ENCODE measurements around the gene DPF3. TPM values are rescaled to one million over a fixed set of nuclear protein-coding genes. Genes with fewer than 3 reads are reported as not detected.

Gene DPF3
- total RNA-seq, 2 donors from 2014 or later: 11.0 TPM; not detected in 1

DNA sequence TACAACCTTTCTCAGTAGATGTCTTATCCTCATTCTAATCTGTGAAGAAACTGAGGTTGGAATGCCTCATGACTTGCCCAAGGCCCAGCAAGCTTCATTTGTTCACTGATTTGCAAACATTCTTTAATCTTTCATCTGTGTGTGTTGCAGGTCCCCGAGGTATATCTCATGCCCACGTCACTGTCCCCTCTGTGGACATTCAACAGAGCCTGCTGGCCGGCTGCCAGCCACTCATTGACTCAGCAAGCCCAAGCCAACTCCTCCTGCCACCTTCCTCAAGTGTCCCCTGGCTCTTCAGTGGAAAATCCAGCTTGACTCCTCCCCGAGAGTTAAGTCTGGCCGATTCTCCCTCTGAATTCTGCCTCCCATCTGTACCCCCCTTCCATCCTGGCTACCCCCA lies 30.4 kb upstream of the DPF3 start:
- intact Hi-C loops (cut with DNase I): no loop called here
- TF ChIP-seq, protein P1, sequence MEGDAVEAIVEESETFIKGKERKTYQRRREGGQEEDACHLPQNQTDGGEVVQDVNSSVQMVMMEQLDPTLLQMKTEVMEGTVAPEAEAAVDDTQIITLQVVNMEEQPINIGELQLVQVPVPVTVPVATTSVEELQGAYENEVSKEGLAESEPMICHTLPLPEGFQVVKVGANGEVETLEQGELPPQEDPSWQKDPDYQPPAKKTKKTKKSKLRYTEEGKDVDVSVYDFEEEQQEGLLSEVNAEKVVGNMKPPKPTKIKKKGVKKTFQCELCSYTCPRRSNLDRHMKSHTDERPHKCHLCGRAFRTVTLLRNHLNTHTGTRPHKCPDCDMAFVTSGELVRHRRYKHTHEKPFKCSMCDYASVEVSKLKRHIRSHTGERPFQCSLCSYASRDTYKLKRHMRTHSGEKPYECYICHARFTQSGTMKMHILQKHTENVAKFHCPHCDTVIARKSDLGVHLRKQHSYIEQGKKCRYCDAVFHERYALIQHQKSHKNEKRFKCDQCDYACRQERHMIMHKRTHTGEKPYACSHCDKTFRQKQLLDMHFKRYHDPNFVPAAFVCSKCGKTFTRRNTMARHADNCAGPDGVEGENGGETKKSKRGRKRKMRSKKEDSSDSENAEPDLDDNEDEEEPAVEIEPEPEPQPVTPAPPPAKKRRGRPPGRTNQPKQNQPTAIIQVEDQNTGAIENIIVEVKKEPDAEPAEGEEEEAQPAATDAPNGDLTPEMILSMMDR (IDR thresholded peaks at IDR 0.05): no peak
- TF ChIP-seq POLR2A (IDR thresholded peaks at IDR 0.05): no peak
- no peak for TF ChIP-seq POLR2AphosphoS5 (IDR thresholded peaks at IDR 0.05)
- H3K36me3 ChIP-seq: no peaks in the 10 kb centered on the region
- no peak overlapping the region for H3K4me3 ChIP-seq
- no peaks in the 10 kb centered on the region for H3K9me3 ChIP-seq
- H3K27me3 ChIP-seq (replicated peaks; ENCODE audit: insufficient read depth): no peaks in the 10 kb centered on the region
- no peak for DNase-seq (ENCODE audit: low spot score)
- H3K27ac ChIP-seq: no peak overlapping the region
- 40% methylated on average over 5 of the region's 5 CpGs for WGBS
- H3K4me1 ChIP-seq (replicated peaks): no peaks in the 10 kb centered on the region

DNA sequence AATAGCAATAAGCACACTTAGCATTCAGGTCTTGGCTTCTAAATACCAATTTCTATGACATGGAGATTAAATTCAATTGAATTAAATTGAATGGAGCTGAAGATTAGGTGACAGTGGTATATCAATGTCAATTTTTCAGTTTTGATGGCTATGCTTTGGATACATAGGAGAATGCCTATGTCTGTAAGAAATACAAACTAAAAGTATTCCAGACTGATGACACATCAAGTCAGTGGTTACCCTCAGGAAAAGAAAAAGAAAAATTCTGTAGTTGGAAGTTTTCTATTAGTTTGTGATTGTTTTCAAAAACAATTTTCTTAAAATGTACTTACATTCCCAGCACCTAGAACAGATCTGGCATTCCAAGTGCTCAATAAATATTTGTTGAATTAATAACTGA lies 27.5 kb upstream of the DPF3 start:
- Histone ChIP-seq H3K4me1 (replicated peaks) (no peaks in the 10 kb centered on the region), H3K9me3 (no peaks in the 10 kb centered on the region), H3K27me3 (replicated peaks; ENCODE audit: insufficient read depth) (no peaks in the 10 kb centered on the region), H3K36me3 (no peaks in the 10 kb centered on the region), H3K4me3 (no peak overlapping the region), H3K27ac (no peak overlapping the region)
- TF ChIP-seq POLR2AphosphoS5 (IDR thresholded peaks at IDR 0.05) (no peak), POLR2A (IDR thresholded peaks at IDR 0.05) (no peak)
- TF ChIP-seq, protein P1 (IDR thresholded peaks at IDR 0.05): no peak
- intact Hi-C loops (cut with DNase I): no loop called here
- no peak for DNase-seq (ENCODE audit: low spot score)

DNA sequence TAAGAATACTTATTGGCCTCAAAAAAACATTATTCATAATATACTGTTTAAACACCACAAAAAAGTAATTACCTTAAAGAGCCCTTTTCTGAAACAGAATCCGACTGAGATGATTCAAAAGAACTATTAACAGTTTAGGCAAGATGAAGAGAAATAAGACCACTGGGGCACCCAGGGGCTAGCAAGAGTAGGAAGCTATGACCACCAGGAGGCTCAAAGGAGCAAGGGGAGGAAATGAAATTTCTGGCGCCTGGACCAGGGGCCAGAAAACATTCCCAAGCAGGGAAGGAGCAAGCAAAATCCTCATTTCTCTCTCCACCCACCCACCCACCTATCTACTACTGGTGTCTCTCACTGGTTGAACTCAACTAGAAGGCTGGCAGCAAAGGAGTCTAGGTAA lies 26.1 kb upstream of the DPF3 start:
- no peaks in the 10 kb centered on the region for H3K4me1 ChIP-seq (replicated peaks)
- WGBS: 79% methylated on average over 2 of the region's 2 CpGs
- TF ChIP-seq POLR2A (IDR thresholded peaks at IDR 0.05): no peak
- TF ChIP-seq, protein P1 (IDR thresholded peaks at IDR 0.05): no peak
- TF ChIP-seq POLR2AphosphoS5 (IDR thresholded peaks at IDR 0.05): no peak

DNA sequence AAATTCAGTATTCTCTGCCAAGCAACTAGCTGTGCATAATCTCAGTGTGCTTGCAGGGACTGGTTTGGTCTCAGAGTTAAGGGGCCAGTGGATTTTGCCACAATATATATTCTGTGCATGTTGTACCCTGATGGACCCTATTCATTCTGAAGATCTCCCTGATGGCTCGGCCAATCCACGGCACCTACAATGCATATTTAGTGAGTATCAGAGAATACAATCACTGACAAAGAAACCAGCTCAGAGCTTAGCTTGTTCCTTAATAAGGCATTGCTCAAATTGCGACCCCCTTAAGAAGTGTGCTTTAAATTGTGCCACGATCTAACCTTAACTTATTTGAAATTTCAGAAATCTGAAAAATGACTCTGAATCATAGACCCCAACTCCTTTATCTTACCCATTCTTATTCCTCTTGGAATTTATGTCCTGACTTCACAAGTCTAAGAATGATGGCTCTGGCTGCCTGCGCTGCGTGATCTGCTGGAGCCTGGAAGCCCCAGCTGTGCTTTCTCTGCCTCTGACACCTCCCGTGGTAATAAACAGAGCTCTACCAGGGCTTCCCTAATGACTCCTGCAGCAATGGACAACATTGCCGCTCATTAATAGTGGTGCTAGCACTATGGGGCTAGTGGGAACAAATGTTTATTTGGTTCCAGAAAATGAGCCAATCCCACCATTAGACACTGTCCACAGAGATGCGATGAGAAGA lies 23.3 kb upstream of the DPF3 start:
- no peak for DNase-seq (ENCODE audit: low spot score)
- no peaks in the 10 kb centered on the region for H3K36me3 ChIP-seq
- intact Hi-C loops (cut with DNase I): no loop called here
- no peak overlapping the region for H3K4me3 ChIP-seq
- TF ChIP-seq, protein P1 (IDR thresholded peaks at IDR 0.05): no peak
- no peak for TF ChIP-seq POLR2AphosphoS5 (IDR thresholded peaks at IDR 0.05)
- no peak for TF ChIP-seq POLR2A (IDR thresholded peaks at IDR 0.05)
- no peaks in the 10 kb centered on the region for H3K4me1 ChIP-seq (replicated peaks)
- whole genome bisulfite sequencing: 43% methylated on average over 9 of the region's 9 CpGs
- no peak overlapping the region for H3K27ac ChIP-seq
- no peaks in the 10 kb centered on the region for H3K9me3 ChIP-seq
- H3K27me3 ChIP-seq (replicated peaks; ENCODE audit: insufficient read depth): no peaks in the 10 kb centered on the region

More for the DNA sequence above, 26.1 kb upstream of the DPF3 start:
- Histone ChIP-seq H3K27ac (no peak overlapping the region), H3K36me3 (no peaks in the 10 kb centered on the region), H3K4me3 (no peak overlapping the region), H3K9me3 (no peaks in the 10 kb centered on the region), H3K27me3 (replicated peaks; ENCODE audit: insufficient read depth) (no peaks in the 10 kb centered on the region)
- no peak for DNase-seq (ENCODE audit: low spot score)
- intact Hi-C loops (cut with DNase I): no loop called here

DNA sequence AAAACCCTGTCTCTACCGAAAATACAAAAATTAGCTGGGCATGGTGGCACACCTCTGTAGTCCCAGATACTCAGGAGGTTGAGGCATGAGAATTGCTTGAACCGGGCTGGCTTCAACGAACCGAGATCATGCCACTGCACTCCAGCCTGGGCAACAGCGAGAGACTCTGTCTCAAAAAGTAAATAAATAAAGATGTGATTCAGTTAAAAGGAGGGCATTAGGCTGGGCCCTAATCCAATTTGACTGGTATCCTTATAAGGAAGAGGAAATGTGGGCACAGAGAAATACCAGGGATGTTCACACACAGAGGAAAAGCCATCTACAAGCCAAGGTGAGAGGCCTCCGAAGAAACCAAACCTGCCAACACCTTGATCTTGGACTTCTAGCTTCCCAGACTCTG lies 22.3 kb upstream of the DPF3 start:
- no peak for TF ChIP-seq POLR2A (IDR thresholded peaks at IDR 0.05)
- no peak for TF ChIP-seq POLR2AphosphoS5 (IDR thresholded peaks at IDR 0.05)
- TF ChIP-seq, protein P1 (IDR thresholded peaks at IDR 0.05): no peak
- Histone ChIP-seq H3K36me3 (no peaks in the 10 kb centered on the region), H3K4me1 (replicated peaks) (no peaks in the 10 kb centered on the region), H3K27me3 (replicated peaks; ENCODE audit: insufficient read depth) (no peaks in the 10 kb centered on the region), H3K27ac (no peak overlapping the region), H3K9me3 (no peaks in the 10 kb centered on the region), H3K4me3 (no peak overlapping the region)
- intact Hi-C loops (cut with DNase I): no loop called here
- no peak for DNase-seq (ENCODE audit: low spot score)
- 53% methylated on average over 6 of the region's 6 CpGs for WGBS

Data from prostate gland (tissue), 2 donors.